NAMALWA (cell line): Measurements from ENCODE around the gene DCP1A.
A peak's percentile ranks its signal among the peaks of the same experiment; 100 is the strongest.
"Not testable (repeated sequence)": the region's sequence is repeated elsewhere in the genome, so short reads cannot be mapped to it uniquely, and the experiment has no call there.

Experiments
- DNase-seq: peaks from one replicate; pipeline ENCODE4 v3.0.0-alpha.2; 2015; ENCODE audit warnings: low spot score

Gene DCP1A

GRCh38 chr3:53328746-53329145 lies 18.6 kb downstream of the DCP1A start:
- DNase-seq: no peak

- not testable (repeated sequence) for DNase-seq
Observed at GRCh38 chr3:53327986-53328385, 19.4 kb downstream of the DCP1A start.

GRCh38 chr3:53324105-53324504 lies 23.2 kb downstream of the DCP1A start:
- DNase-seq: no peak

GRCh38 chr3:53320697-53321096 lies 26.6 kb downstream of the DCP1A start:
- DNase-seq: no peak

- no peak for DNase-seq
Observed at GRCh38 chr3:53318522-53318921, 28.8 kb downstream of the DCP1A start.

- DNase-seq: no peak
Observed at GRCh38 chr3:53312832-53313231, 34.5 kb downstream of the DCP1A start.

GRCh38 chr3:53311882-53312281 lies 35.5 kb downstream of the DCP1A start:
- no peak for DNase-seq

- DNase-seq: no peak
Observed at GRCh38 chr3:53303957-53304356, 43.4 kb downstream of the DCP1A start.

GRCh38 chr3:53303549-53303948 lies 43.8 kb downstream of the DCP1A start:
- no peak for DNase-seq

DNA sequence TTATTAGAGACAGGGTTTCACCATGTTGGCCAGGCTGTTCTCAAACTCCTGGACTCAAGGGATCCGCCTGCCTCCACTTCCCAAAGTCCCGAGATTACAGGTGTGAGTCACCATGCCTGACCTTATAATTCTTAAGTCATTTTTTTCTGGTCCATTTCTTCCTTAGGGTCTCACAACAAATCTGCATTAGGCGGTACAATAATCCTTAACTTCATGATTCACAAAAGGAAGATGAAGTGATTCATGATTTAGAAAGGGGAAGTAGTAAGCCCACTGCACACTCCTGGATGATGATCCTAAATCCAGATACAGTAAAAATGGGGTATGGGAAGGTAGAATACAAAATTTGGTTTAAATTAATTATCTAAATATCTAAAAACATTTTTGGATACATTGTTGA lies 46.5 kb downstream of the DCP1A start:
- no peak for DNase-seq

- DNase-seq: peak; percentile 46
Observed at GRCh38 chr3:53299611-53300023, 47.7 kb downstream of the DCP1A start.

DNA sequence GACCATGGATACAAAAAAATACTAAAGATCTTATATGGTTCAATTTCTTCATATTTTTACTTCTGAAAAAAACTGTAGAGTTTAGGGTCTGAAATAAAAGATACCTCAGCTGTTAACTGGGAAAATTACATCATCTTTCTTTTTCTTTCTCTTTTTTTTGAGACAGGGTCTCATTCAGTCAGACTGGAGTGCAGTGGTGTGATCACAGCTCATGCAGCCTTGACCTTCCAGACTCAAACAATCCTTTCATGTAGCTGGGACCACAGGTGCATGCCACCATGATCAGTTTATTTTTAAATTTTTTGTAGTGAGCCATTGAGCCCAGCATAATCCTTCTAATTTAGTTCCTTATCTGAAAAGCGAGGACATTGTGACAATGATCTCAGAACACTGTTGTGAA lies 51.9 kb downstream of the DCP1A start:
- no peak for DNase-seq

DNA sequence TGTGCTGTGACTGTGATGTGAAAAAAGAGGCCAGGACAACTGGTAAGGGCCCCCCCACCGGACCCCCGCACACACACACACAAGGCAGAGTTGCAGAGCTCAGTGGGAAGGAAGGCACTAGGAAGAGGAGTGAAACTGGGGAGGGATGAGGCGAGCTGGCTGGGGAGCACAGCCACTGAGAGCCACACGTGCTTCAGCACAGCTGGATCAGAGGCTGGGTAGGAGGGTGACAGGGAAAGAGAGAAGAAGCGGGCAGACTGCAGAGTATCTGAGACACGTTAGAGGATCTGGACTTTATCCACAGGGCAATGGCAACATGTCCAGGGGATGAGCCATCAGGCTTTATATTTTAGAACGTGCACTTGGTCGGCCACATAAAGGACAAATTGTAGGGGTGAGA lies 53.5 kb downstream of the DCP1A start:
- DNase-seq: no peak

DNA sequence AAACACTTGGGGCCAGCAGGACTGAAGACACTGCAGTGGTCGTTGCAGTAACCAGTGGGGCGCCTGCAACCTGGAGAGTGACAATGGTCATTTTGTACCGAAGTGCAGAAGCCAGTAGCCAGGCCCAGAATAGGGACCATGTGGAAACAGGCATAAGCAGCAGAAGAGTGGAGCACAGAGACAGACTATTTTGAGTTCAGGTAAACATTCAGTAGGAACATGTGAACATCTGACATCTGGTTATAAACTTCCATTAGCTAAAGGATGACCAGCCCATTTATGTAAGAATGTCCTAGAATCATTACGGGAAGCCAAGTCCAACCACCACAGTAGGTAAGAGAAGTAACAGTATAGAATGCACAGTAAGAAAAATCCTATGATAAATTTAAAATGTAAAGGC lies 59.1 kb downstream of the DCP1A start:
- no peak for DNase-seq

DNA sequence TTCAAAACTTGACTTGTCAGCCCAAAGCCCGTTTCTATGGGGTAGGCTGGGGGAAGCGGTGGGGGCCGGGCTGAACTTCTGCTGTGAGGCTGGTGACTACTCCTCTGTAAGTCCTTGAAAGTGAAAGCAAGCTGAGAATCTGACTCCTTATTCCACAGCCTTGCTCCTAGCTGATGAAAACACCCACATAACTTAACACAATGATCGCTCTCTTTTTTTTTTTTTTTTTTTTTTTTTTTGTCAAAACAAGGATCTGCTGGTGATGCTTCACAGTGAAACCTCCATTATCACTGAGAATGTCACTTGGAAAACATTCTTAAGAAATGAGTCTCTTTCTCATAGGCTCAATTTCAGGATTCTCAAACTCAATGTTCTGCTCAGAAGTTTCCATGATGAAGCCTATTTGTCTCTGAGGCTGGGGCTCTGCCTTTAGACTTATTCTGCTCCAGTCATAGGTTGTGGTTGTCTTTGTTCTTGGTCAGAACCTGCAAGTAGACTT lies 60.2 kb downstream of the DCP1A start:
- no peak for DNase-seq

DNA sequence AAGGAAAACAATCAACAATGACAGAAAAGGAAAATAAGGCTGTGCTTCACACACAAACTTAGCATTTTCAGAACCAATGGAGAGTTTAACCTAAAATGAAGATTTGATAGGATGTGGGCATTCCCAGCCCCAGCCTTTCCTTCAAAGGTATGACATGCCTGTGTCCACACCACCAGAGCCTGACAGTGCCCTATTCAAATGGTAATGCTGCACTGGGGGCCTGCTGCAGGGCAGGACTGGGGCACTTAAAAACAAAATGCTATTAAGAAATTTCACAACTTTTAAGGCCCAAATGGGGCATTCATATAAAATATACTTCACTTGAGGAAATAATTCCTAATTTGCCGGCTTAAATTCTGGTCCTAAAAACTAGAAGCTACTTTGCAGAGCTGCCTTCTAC lies 60.6 kb downstream of the DCP1A start:
- no peak for DNase-seq

DNA sequence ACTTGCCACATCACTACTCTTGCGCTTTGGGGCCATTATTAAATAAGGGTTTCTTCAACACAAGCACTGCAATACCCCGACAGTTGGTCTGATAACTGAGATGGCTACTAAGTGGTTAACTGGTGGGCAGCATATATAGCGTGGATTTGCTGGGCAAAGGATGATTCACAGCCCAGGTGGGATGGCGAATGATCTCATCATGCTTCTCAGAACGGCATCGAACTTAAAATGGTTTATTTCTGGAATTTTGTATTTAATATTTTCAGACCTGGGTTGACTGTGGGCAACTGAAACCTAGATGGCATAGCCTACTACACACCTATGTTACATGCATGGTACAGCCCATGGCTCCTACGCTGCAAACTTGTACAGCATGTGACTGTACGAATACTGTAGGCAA lies 64.8 kb downstream of the DCP1A start:
- no peak for DNase-seq

- DNase-seq: no peak
Observed at GRCh38 chr3:53278667-53279066, 68.7 kb downstream of the DCP1A start.

DNA sequence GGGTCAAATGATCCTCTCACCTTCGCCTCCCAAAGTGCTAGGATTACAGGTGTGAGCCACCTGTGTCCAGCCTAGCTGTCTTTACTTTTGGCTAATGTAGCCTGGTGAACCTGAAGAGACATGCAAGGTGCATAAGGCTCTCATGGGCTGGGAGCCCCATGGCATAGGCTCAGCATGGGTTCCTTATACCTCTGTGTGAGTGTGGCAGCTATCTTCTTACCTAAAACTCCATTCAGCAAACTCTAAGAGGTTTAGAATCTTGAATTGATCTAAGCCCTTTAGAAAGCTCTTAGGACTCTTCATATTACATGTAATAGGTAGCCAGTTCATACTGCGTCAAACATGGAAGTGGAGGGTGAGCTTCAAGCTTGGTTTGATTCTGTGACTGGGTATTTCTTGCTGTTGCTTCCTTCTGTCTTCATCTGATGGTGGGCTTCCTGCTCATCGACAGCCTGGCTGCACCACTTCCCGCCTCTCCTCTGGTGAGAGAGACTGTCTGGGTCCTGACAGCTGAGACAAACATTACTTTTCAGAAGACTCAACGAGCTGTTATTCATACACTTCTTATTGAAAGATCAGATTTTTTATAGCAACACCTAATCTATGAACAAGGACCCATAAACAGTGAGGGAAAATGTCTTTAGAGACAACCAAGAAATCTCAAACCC lies 72.3 kb downstream of the DCP1A start:
- no peak for DNase-seq

DNA sequence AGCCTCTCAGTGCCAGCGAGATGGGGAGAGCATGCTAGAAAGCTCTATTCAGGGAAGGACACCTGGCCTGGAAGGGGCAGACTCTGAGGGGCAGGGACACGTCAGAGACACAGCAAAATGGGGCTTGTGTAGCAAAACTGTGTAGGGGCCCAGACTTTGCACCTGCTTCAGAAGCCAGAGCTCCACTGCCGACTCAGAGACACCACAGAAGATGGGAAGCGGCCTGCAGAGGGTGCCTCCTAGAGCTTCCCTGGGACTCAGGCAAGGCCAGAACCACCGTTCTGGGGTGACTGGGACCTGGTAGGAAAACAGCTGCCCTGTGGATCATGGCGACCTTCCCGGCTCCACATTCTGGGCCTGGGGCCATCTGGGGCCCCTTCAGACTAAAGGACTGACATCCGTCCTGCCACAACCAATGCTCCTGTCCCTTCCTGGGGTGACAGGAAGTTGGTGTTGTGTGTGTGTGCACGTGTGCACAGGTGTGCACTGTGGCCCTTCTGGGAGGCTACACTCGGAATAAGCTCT lies 74.1 kb downstream of the DCP1A start:
- DNase-seq: no peak

GRCh38 chr3:53269888-53270880 lies 77.2 kb downstream of the DCP1A start:
- no peak for DNase-seq

DNA sequence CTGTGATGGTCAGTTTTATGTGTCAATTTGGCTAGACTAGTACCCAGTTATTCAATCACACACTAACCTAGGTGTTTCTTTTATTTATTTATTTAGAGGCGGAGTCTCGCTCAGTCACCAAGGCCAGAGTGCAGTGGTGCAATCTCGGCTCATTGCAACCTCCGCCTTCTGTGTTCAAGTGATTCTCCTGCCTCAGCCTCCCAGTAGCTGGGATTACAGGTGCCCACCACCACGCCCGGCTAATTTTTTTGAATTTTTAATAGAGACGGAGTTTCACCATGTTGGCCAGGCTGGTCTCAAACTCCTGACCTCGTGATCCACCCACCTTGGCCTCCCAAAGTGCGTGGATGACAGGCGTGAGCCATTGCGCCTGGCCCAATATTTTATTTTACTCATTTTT lies 78.2 kb downstream of the DCP1A start:
- DNase-seq: not testable (repeated sequence)

GRCh38 chr3:53267766-53268165 lies 79.6 kb downstream of the DCP1A start:
- no peak for DNase-seq
